Fibroblast of skin of back (primary cell): Measurements from ENCODE around the gene ZNF740.
A peak's percentile ranks its signal among the peaks of the same experiment; 100 is the strongest.

Source experiments
- DNase-seq: peaks from one replicate; pipeline ENCODE4 v3.0.0-alpha.2; 2013

ZNF740 gene

GRCh38 chr12:53214687-53215455 is 34.3 kb downstream of the ZNF740 start:
- peak; percentile 40 for DNase-seq

DNA sequence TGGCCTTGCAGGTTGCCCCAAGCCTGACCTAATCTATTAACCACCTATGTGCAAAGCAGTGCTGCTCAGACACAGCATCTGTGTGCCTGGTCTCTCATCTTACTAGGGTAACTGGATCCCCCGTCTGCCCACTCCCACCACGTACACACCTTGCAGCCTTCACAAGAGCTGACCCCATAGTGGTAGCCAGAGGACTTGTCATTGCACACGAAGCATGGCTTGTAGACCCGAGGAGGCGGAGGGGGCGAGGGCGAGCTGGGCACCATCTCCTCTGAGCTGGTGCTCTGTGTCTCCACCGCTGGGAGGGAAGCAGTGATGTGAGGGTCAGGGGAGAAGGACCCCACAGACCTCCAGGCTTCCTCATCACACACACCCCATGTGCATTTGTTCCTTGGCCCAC is 35.0 kb downstream of the ZNF740 start:
- no peak for DNase-seq

DNA sequence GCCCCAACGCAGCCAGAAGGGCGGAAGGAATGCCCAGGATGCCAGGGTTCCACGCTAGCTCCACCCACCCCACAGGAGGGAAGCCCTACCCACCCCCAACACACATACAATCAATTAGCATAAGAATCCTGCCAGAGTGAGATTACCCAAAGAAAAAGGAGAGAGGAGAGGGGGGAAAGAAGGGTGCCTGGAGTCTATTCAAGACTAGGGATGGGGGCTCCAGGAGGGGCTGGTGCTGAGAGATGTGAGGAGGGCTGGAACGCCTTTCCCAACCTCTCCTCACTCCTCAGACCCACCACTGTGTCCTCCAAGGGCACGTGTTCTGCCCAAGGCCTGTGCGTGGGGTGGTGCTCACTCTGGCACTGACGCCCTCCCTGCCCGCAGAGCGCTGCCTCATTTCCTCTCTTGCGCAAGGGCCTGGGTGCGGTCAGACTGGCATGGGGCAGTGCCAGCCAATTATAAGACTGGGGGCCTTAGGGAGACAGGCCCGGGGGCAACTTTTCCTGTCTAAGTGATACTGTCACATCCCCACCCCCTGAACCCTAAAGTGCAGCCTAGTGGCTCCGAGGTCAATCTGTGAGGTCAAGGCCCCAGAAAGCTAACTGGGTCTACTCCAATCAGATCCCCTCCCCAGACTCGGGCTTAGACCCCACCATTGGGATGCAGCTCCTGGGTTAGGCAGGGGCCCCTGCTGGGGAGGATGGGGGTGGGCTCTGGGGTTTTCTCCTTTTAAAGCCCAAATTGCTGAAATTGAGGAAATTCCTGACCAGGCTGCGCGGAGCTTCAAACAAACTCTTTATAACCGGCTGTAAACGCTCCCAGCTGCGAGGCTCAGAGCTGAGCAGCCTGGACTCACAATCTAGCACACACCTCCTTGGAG is 36.8 kb downstream of the ZNF740 start:
- DNase-seq, result peak; percentile 44

DNA sequence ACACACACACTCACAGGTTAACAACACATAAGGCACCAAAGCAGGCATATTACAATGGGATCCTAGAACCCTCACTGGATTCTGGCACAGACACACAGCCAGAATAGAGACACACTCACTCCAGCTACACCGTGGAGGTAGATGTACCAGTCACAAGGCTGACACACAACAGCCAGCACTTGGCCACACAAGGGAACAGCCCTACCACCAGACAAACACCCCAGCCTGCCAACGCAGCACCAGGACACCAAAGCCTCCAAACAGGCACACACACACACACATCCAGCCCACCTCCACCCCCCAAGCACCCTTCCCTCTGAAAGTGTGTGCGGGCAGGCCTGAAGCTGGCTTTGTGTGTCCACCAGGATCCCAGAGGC is 37.4 kb downstream of the ZNF740 start:
- no peak for DNase-seq

GRCh38 chr12:53218551-53219291 is 38.2 kb downstream of the ZNF740 start:
- DNase-seq, result no peak

DNA sequence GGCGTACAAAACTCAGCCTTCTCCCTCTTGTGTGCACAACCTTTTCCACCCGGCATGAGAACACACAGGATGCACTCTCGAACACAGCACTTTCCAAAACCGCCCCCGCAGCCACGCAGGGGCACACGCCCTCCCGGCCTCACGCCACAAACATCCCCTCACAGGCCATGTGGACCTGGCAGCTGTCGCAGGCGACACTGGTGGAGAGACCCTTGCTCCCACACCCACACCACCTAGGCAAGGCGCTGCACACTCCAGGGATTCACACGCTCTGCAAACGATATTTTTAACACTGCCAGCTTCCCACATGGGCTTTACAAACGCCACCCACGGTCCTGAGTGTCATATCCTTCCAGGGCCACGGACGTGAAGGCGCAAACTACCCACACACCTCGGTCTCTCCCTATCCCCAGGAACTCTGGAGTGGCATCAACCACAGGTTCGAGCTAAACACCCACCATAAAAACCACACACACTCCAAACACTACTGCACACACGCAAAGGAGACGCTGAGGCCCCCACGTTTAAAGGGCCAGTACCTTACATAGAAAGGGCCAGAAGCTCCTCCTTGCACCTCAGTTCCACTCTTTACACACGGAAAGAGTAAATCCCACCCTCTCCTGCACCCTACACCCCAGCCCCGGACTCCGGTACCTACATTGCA is 38.9 kb downstream of the ZNF740 start:
- DNase-seq, result peak; percentile 51

GRCh38 chr12:53219956-53220693 is 39.6 kb downstream of the ZNF740 start:
- peak; percentile 74 for DNase-seq

GRCh38 chr12:53220694-53221202 is 40.2 kb downstream of the ZNF740 start:
- peak; percentile 95 for DNase-seq

GRCh38 chr12:53221203-53222080 is 40.9 kb downstream of the ZNF740 start:
- DNase-seq, result peak; percentile 72

DNA sequence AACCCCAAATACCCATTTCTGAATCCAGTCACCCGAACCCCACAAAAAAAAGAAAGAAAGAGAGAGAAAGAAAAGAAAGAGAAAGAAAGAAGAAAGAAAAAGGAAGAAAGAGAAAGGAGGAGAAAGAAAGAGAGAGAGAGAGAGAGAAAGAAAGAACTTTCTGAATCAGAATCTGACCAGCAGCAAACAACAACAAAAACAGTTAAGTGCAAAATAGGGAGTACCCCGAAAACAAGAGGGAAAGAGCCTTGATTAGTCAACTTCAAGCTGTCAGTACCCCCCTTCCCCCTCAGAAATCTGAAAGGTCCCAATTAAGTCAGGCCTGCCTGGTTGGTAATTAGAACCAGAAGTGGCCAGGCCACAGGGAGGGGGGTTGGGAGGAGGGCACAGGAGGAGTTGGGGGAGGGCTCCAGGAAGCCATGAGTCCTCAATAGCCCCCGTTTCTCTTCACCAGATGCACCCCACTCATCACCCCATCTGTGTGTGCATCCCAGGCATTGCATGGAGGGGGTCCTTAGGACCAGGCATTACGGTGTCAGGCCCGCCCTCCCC is 41.7 kb downstream of the ZNF740 start:
- DNase-seq, result peak; percentile 50

- DNase-seq, result no peak
These were observed 42.3 kb downstream of the ZNF740 start for GRCh38 chr12:53222806-53223261.

- DNase-seq, result peak; percentile 71
These were observed 43.0 kb downstream of the ZNF740 start for GRCh38 chr12:53223389-53224060.

DNA sequence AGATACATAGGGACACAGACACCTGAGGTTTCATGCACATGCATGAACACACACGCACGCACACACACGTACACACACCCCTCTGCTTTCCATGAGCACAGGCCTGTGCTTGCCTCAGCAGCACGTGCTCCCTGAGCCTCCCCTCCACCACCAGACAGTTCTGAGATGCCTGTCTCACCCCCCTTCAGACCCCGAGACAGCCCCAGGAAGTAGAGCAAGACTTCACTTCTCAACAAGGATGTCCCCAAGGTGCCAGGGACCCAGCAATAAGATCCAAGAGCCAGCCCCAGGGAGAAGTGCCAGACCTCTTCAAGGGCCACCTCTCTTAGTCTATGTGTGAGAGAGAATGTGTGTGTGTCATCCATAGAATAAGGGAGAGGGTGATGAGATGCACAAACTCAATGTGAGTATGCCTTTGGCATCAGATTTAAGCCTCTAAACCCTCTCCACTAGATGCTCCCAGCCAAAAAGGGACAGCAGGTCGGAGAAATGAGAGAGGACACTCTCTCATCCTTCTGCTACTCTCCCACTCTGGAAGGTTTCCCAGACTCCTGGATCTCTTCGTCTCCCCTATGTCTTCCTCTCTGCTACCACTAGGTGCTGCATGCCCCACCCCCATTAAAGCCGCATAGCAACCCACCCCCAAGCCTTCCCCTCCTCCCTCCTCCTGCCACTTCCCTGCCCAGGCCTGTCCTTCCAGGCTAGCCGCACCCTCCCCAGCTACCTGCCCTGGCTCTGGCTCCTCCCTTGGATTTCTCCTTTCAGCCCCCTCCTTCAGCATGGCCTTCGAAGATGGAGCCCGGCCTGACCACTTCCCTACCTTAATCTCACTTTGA is 43.8 kb downstream of the ZNF740 start:
- DNase-seq, result peak; percentile 34

DNA sequence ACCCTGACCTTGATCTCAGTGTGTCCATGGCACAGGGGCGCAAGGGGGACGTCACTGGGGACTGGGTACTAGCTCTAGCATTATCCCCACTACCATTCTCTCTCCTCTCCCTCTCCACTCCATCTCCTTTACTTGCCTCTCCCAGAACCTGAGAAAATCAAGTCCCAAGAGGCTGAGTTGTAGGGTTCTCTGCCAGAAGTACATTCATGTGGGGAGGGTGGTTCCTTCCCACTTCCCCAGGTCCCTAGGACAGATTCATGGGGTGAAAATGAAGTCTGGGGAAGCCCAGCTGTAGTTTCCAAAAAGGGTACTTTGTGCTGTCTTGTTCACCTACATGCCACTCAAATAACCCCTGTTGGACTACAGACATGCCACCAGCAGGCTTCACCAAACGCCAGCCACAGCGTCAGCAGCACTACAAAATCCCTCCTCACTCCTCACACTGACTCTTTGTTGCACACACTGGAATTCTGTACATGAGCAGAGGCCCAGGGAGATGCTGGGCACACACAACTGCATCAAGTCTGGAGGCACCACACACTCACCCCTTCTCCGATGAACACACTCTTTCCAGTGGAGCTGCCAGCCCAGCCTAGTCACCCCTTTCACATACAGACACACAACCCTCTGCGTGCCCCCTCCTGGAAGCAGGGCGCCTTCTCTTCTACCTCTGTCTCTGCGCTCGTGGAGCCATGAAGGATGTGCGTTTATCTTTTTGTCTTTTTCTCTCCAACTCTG is 44.5 kb downstream of the ZNF740 start:
- no peak for DNase-seq

DNA sequence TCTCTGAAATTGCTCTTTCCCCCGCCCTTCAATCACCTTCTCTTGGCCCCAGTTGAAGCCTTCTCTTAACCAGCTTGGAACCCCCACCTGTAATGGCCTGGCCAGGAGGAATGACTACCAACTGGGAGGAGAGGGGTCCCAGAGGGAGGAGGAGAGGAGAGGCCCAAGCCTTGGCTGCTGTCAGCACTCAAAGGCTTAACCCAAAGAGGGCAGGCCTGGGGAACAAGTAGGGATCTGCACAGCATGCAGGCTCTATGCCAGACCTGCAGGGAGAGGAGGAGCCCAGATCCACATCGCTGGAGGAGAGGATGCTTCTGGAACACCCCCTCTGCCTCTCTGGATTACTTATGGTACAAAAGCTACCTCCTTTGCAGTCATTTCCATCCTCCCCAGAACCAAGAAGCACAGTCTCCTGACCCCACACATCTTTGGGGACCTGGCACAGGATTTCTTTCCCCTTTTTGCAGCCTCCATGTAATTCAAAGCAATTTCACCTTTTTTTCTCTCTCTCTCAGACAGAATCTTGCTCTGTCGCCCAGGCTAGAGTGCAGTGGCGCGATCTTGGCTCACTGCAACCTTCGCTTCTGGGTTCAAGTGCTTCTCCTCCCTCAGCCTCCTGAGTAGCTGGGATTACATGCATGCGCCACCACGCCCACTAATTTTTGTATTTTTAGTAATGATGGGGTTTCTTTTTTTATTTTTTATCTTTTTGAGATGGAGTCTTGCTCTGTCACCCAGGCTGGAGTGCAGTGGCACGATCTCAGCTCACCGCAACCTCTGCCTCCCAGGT is 45.3 kb downstream of the ZNF740 start:
- no peak for DNase-seq

- no peak for DNase-seq
These were observed 46.3 kb downstream of the ZNF740 start for GRCh38 chr12:53226815-53227214.

DNA sequence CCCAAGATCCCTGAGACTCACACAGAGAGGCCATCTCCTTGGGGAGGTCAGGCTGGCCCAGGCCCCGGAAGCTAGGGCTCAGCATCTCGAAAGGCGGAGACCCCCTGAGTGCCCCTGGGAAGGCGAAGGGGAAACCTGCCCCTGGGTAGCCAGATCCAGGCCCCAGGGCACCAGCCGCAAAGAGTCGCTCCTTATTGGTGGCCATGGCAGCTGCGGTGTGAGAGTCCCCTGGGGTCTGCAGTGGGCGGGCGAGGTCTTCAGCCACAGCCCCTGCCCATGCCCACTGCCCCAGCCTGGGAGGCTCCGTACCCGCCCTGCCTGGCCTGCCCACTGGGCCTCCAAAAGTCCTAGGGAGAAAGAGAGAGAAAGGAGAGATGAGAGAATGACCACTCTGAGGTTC is 46.8 kb downstream of the ZNF740 start:
- DNase-seq, result no peak
